RKO (cell line): ENCODE data around the gene HS6ST2.
A peak's percentile ranks its signal among the peaks of the same experiment; 100 is the strongest.

Experiments used
- DNase-seq: peaks from one replicate; pipeline ENCODE4 v3.0.0-alpha.2; 2016; ENCODE audit warnings: low spot score

Gene HS6ST2

DNA sequence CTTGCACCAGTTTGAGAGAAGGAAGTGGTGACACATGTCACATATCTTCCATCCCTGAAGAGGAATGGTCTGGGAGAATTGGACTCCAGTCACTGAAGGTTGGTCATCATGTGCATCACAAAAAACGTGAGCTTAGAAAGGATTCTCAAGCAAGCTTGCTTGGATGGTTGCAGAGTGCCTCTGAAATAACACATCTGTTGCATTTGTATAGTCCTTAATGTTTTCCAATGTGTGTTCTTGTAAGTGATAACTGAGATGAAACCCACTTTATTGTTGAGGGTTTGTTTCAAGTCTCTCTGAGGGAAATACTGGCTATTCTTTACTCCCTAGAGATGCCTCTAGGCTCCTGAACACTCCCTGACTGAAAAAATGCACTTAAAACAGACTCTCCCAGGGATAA lies 285.1 kb downstream of the HS6ST2 start:
- DNase-seq, result no peak

DNA sequence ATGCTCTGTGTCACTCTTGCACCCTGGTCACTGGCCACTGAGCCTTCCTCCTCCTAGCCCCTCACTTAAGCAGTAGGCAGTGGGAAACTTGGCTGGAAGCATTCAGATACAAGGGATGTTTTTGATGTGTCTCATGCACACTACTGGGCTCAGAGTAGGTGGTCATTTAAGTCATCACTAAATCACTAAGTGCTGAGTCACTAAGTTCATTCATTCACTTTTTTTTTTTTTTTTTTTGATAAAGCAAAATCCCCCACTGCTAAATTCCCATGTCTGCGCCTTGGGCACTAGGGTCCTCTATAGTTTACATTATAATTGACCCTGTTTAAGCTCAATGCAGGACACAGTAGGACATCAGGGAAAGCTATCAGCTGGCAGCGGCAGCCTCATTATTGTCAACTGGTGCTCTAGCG lies 287.2 kb downstream of the HS6ST2 start:
- DNase-seq, result peak; percentile 1

DNA sequence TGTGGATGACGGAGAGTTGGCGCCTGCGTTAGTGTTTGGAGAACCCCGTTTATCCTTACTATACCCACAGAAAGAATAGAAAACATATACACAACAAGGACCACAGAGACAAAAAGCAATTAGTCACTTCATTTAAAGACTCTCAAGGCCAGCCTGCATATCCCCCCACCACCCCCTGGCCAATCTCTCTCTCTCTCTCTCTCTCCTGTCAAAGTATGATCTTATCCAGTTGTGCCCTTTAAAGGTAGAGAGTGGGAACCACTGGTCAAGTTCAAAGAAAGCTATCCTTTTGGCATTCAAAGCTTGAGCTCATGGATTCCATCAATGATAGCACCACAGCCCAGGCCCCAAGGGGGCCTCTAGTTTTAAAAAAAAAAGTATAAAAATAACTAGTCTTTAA lies 289.3 kb downstream of the HS6ST2 start:
- no peak for DNase-seq

DNA sequence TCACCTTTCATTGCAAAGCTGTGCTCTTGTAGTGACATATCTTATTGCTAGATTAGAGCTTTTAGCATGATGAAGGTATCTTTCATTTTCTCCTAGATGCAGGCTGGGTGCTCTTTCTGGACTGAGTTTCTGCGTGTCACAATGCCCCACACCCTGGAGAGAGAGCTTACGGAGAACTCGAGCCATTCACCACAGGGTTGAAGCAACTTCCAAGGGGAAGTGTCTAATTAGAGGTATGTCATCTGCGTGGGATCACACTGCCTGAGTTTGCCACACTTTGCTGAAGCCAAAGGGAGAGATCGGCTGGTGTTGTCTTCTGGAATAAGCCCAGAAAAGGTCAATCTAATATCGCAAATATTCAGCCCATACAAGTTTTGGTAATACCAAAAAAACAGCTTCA lies 290.3 kb downstream of the HS6ST2 start:
- no peak for DNase-seq

DNA sequence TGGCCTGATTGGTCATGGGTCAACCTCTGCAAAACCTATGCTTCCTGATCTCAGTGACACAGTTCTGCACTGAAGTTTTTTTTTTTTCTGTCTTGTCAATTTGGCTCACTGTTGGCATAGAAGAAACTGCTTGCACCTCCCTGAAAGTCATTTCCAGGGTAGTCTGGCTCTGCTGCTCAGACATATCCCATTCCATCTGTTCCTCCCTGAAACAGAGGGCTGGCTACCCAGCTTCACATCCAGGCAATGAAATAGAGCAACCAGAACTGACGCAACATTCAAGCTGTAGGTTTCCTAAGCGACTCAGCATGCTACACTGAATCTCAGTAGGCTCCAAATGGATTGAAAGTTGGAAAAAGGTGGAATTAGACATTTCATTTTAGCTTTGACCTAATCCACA lies 292.8 kb downstream of the HS6ST2 start:
- DNase-seq, result no peak

DNA sequence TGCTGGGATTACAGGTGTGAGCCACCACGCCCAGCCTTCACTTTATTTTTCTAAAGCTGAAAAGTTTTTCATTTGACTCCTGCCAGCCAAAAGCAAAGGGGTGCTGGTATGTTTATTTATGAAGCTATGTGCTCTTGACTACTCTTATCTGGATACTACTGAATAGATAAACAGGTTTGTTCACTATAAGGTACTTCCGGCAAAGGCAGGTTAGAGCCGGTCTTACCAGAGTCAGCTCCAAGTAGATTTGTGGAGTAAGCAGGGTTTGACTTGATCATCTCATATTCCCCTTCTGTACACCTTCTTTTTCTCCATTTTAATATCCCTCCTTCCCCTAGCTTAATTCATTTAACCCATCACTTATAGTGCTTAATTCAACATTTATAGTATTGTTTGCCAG lies 294.2 kb downstream of the HS6ST2 start:
- no peak for DNase-seq

DNA sequence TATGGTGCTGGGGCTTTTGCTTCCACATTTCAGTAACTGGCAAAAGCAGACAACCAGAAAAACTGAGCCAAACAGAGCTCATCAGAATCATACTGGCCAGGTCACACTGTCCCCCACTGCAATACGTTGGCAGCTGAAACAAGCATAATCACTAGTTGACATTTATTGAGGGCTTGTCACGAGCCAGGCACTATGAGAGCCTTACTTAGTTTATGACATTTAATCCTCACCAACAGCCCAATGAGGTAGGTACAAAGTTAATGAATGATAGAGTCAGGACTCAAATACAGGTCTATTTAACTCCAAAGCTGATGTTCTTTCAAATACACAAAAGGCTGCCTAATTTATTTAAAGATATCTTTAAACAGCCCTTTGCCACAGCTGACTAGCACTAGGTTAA lies 295.6 kb downstream of the HS6ST2 start:
- no peak for DNase-seq

DNA sequence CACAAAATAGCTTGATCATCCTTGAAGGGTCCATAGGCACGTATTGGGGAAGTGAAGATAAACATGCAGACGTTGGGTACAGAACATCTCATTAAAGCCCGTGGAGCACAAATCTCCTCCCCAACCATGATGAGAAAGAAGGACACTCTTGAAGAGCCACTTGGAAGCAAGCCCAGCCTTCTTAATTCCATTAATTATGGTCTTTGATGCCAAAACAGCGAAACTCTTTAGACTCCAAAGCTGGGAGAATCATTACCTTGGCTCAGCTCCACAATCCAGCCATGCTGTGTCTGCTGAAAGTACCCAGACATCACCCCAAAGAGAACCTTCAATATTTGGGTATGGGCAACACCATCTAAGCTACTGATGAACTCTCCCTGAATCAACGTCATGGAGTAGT lies 300.6 kb downstream of the HS6ST2 start:
- no peak for DNase-seq

DNA sequence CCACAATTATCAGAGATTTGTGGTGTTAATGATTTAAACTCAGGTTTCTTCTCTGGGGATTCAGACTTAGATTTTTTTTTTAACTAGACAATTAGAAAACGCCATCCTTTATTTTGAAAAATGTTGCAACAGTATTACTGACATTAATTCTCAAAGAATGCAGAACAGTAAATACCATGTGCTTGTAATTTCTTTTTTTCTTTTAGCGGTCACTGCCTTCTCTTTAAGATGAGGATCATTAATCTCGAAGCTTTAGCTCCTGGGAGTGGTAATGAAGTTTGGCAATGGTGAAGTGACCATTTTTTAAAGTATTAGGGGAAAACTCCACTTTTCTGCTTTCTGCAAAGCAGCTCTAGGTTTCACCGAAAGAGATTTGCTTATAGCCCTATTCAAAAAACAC lies 305.6 kb downstream of the HS6ST2 start:
- DNase-seq, result no peak

DNA sequence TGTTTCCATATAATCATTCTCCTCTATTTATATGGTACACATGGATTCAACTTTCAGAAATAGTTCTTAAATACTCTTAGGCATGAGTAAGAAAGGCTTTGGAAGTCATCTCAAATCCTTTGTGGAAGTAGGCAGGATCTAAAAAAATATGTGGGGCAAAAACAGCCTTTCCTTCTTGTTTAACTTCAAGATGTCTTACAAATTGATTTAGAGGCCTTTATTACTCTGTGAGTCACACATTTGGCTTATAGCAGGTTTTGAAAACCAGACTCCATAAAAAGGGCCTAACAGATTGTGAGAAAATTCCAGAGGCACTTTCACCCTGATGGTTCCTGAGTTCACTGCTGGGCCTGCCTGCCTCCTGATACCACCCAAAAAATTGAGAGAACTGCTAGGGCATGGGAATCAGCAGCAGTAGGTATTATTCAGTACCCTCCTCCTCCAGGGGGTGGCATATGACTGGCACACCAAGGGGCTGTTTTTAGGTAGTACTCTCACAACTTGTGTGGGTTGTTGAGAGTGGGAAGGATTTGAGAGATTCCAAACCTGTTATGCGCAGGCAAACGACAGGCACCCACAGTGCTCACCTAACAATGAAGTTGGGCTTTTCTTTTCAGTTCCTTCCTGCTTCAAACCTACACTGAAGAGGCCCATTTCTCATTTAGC lies 306.9 kb downstream of the HS6ST2 start:
- DNase-seq, result no peak

DNA sequence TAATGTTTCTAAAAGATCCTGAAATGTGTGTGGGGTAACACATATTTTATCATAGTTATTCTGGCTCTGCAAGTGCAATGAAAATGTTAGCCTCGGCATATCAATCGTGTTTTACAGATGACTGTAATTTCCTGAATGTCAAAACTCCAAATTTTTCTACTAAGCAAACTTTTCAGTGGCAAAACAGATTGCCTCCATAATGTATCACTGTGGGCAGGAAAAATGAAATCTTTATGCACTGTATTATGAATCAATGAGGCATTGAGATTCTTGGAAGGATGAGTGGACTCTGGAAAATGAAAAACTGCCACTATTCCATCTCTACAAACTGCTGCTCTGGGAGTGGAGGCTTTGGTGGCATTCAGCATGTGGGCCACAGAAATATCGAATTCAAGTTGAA lies 309.5 kb downstream of the HS6ST2 start:
- no peak for DNase-seq

DNA sequence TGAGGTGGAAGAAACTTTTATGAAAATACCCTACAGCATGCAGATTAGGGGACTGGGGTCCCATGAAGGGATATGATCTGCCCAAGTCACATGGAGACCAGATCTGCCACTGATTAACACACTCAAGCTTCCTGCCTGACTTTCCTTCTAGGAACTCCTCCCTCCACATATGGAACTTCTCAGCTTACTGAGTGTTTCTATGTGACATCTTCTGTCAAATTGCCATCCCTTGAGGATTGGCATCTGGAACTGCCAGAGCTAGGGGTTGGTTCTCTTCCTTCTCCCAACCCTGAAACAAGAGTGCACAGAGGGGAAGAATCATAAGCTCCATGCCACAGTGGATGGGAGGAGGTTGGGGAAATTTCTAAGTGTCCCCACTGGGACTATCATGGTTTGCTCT lies 319.0 kb downstream of the HS6ST2 start:
- no peak for DNase-seq

DNA sequence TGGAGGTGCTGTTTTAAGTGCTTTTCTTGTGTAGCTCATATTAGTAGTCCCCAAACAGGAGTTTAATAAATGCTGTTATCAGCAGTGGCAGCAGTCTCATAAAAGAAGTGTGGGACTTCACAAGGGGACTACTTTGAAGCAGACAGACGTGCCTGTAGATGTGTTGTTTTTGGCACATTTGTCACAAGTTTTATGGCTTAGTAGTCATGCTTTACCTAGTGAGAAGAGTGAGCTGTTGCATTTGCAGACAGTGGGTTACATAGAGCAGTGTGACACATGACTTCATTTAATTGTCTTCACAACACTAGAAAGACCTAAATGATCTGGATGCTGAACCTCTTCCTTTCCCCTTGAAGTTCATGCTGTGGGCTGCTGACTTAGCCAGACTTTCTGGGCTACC lies 320.1 kb downstream of the HS6ST2 start:
- no peak for DNase-seq

DNA sequence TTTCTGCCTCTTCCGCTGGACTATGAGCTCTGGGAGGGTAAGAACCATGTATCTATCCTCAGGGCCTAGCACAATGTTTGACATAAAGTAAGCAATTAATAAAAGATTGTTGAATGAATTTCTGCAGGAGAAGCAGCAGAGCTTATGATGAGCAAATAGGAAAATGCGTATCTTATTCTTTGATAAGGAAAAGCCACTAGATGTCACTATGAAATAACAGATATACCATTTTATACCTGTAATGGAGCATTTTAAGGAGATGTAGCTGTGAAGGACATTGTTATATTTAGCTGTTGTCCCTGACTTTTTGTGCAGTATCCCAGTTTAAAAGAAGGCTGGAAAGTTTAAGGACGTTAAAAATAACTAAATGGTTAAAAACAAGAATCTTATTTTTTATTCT lies 322.3 kb downstream of the HS6ST2 start:
- peak; percentile 35 for DNase-seq

DNA sequence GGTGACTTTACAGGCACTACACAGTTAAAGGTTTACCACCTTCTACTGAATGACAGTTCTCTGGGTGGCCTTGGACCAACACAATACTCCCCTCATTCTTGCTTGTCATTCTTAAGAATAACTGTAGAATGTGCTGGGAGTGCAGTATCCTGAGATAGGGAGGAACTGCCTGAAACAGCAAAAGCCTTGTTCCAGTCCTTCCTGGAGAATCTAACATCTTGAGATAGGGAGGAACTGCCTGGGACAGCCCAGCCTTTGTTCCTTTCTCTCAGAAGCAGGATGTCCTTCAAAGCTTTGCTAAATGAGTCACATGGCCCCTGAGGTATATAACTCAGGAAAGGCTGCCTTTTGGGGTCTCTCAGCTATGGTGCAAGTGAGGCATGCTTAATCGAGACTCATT lies 323.9 kb downstream of the HS6ST2 start:
- no peak for DNase-seq

DNA sequence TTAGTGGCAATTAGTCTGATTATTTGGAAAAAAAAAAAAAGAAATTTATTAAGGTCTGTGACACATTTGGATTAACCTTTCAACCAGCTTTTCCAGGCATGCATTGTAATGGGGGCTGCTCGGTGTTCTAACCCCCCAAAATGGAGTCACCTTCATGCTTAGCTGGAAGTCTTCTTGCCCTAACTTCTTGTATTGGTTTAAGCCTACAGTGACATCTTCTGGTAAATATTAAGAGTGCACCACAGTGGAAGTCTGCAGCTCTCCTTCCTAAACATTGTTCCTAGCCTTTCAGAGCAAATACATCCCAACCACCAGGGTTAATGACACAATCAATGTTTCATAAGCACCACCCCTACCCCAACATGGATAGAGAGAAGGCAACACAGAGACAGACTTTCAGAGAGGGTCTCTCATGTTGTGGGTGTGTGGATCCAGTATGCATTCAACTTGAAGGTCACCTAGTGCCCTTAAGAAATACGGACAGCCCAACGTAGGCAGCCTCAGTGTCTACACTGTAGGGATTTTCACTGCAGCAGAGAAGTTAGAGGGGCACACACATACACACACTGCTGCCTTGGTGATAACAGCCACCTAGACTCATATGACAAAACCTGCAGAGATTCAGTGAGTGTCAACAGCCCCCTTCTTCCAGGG lies 326.7 kb downstream of the HS6ST2 start:
- peak; percentile 64 for DNase-seq

DNA sequence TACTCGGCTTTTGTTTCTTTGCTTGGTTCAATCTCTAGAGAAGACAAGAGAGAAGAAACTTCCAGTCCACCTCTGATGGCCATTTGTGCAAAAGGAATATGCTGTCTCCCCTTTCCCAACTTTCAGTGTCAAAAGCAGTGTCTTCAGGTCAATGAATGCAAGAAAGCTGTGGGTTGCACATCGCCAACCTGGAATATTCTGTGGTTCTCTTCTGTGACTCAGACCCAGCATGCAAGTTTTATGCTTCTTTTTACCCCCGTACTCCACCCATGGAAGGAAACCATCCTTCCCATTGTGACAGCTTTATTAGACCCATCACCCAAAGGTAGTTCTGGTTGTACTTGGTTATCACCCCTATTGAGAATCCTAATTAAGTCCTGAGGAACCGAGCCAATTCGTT lies 334.0 kb downstream of the HS6ST2 start:
- DNase-seq, result no peak

DNA sequence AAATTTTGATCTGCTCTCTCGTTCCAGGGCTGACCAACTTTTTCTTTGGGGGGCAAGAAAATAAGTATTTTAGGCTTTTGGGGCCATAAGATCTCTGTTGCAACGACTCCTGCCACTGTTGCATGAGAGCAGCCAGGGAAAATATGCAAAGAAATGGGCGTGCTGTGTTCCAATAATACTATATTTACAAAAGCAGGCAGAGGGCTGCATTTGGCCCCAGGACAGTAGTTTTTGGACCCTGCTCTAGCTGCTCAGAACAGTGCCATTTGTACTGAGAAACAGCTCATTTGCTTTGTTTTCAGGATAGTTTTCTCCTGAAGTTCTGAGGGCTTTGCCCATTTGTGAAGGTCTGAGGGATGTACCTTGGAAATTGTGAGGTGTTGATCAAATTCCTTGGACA lies 334.5 kb downstream of the HS6ST2 start:
- DNase-seq, result no peak

DNA sequence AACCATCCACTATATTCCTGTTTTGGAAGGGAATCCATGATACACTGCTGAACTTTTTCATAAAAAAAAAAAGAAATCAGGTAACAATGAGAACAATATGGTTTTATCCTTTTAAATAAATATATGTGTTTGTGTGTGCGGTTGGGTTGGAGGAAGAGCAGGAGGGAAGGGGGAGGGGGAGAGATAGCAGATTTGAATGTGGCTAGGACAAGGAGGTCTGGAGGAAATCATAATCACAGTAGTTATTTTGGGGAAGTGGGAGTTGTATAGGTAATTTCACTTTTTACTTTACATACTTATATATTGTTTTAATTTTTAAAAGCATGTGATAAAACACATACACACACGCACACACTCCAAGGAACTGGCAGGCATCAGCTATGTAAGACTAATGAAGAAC lies 335.1 kb downstream of the HS6ST2 start:
- DNase-seq, result no peak

DNA sequence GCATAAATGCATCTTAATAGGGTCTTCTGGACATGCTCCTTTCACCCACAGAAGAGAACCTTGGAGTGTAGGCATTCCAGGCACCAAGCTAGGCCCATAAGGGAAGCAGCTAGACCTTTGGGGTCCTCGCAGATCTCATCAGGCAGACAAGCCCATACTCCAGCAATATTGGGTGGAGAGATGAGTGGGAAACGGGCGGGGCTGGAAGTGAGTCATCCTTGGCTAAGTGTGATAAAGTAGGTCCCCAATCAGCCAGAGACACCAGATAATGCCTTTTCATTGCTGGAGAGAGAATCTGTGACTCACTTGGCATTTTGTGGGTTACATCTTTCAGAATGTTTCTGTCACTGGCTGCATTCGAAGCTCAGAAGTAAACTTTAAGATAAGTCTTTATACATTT lies 336.3 kb downstream of the HS6ST2 start:
- peak; percentile 33 for DNase-seq

DNA sequence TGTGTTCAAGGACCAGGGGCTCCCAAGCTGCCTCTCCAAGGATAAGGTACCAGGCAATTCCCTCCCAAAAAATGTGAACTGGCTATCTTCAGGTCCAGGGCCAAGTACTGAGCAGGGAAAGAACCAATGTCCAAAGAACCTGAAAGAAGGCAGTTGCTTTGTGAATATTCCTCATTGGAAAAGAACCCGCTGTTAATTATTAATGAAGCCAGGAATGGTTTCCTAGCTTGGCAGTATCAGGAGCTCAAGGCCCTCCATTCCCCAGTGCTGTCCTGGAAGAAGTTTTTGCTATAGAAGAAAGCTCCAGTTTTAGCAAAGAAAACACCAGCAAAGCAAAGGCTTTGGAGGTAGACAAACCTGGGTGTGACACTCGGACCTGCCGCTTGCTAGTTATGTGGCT lies 339.6 kb downstream of the HS6ST2 start:
- DNase-seq, result no peak

DNA sequence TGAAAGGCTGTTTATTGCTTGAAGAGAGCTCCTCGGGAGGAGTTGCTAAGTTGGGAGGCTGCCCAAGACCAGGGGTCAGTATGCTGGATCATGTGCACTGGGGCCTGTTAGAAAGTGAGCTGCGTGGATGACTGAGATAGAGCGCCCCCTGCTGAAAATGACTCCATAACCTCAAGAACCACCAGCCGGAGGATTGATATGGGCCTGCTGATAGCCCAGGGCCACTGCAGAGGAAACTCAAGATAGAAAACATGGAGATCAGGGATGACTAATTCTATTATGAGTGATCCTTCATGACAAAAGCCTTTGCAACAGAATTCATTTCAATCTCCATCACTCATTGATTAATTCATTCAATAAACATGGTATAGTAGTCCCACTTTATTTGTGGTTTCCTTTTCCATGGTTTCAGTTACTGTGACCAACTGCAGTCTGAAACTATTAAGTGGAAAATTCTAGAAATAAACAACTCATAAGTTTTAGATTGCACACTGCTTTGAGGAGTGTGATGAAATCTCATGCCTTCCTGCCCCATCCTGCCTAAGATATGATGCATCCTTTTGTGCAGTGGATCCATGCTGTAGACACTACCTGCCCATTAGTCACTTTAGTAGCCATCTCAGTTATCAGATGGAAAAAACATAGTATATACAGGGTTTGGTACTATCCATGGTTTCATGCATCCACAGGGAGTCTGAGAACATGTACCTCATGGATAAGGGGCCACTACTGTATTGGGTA lies 342.9 kb downstream of the HS6ST2 start:
- DNase-seq, result no peak

DNA sequence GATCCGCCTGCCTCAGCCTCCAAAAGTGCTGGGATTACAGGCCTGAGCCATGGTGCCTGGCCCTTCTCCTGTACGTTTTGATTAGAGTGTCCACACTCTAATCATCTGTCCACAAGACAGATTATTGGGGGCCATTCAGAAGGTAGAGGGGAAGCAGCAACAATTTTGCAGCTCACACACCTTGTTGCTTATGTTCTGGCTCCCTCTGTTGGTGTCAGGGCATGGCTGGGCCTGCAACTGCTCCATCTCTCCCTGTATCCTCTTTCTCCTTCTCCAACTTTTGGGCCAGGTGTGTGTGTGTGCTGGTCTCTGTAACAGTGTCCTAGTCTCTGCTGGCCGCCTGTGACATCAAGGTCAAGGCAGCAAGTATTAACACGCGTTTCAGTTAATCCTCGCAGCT lies 344.1 kb downstream of the HS6ST2 start:
- no peak for DNase-seq

DNA sequence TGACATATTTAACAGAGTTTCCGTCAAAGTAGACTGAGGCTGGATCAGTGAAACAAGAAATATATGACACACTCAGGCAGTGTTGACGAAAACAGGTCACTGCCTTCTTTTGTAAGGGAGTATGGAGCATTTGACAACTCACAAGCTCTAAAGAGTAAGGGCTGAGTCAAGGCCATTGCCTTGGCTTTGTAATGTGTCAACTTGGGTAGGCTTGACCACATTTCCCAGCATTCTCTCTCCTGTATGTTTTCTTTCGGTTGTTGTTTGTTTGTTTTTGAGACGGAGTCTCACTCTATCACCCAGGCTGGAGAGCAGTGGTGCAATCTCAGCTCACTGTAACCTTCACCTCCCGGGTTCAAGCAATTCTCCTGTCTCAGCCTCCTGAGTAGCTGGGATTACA lies 344.6 kb downstream of the HS6ST2 start:
- no peak for DNase-seq
